Panc1 (cell line): ENCODE results near the gene ACSS3. TPM values are rescaled to one million over a fixed set of nuclear protein-coding genes. Genes with fewer than 3 reads are reported as not detected.

Source experiments
- ATAC-seq: fragments of 200-7000 bp; cut with Tn5 transposase; 2 replicates; pipeline ENCODE4 v1.9.1; 2020; ENCODE audit warnings: mild to moderate bottlenecking, moderate library complexity
- BruUV-seq: library from RNA; stranded (reverse); fragments of 400-500 nt; replicated peaks from 2 replicates; lab custom pipeline; 2021; lab: Mats Ljungman, UMichigan
- CTCF ChIA-PET: fragments of 300-600 bp; sonication (Branson Sonifier 250); formaldehyde crosslinking; loops from one replicate; lab custom pipeline; 2022; ENCODE audit warnings: antibody characterized with exemption; lab: Charles Lee
- POLR2A ChIA-PET: fragments of 300-600 bp; sonication (Branson Sonifier 250); formaldehyde crosslinking; loops from one replicate; lab custom pipeline; 2022; ENCODE audit warnings: antibody characterized with exemption; lab: Charles Lee
- DNase-seq: peaks from one replicate; pipeline ENCODE4 v3.0.0-alpha.2; 2010; ENCODE audit warnings: low read depth, low spot score
- H3K27ac ChIP-seq: 2 replicates; pipeline ENCODE4 v1.5.1; 2011; ENCODE audit warnings: mild to moderate bottlenecking, low read length, inconsistent platforms
- H3K27me3 ChIP-seq: fragments of 200-500 bp; sonication (Bioruptor generic); 2 replicates; pipeline ENCODE4 v1.6.0; 2014; ENCODE audit warnings: low read length, inconsistent platforms; ENCODE audit not compliant: control insufficient read depth, insufficient read depth
- H3K36me3 ChIP-seq: fragments of 200-500 bp; sonication (Bioruptor generic); 2 replicates; pipeline ENCODE4 v1.5.1; 2014; ENCODE audit warnings: inconsistent platforms, mild to moderate bottlenecking, low read length, moderate library complexity; ENCODE audit not compliant: control insufficient read depth, insufficient read depth
- H3K4me1 ChIP-seq: 2 replicates; pipeline ENCODE4 v1.5.1; 2011; ENCODE audit warnings: inconsistent platforms, mild to moderate bottlenecking, low read length, moderate library complexity; ENCODE audit not compliant: control insufficient read depth, insufficient read depth
- H3K4me3 ChIP-seq, 2 experiments: 2 replicates each; pipeline ENCODE4 v1.5.1; 2011 to 2012; ENCODE audit warnings: low read depth in 2 of 2, low read length in 2 of 2, mild to moderate bottlenecking in 2 of 2, inconsistent platforms in 1 of 2, moderate library complexity in 1 of 2
- H3K9me3 ChIP-seq: fragments of 200-500 bp; sonication (Bioruptor generic); 2 replicates; pipeline ENCODE4 v1.5.1; 2014; ENCODE audit warnings: low read depth, mild to moderate bottlenecking, inconsistent platforms, low read length, moderate library complexity; ENCODE audit not compliant: control insufficient read depth, insufficient read depth
- POLR2AphosphoS5 ChIP-seq: IDR thresholded peaks from 2 replicates; pipeline ENCODE4 v1.6.1; 2012; ENCODE audit warnings: mild to moderate bottlenecking, low read depth, low read length, moderate library complexity
- SIN3A ChIP-seq: IDR thresholded peaks from 2 replicates; pipeline ENCODE4 v1.6.1; 2012; ENCODE audit warnings: low read depth, mild to moderate bottlenecking, low read length, moderate library complexity, borderline replicate concordance; ENCODE audit not compliant: insufficient read depth
- TCF7L2 ChIP-seq: IDR thresholded peaks from 2 replicates; pipeline ENCODE4 v1.6.1; 2011; ENCODE audit warnings: mild to moderate bottlenecking, low read depth, low read length, inconsistent platforms
- in situ Hi-C: cut with HindIII; loops from 2 replicates; pipeline ENCODE4 v1.10.0; 2016; ENCODE audit warnings: low sequenced_read_pairs, low pct_unique_long_range_greater_than_20kb
- intact Hi-C: fragments of 100-400 bp; cut with micrococcal nuclease; formaldehyde crosslinking; loops from one replicate; pipeline ENCODE4 v1.10.0; 2022; ENCODE audit not compliant: unreplicated experiment
- total RNA-seq: library from RNA; stranded (reverse); gene quantifications from one replicate; pipeline ENCODE4 v1.2.1, GENCODE V29; 2021; ENCODE audit not compliant: unreplicated experiment
- TF ChIP-seq, protein P1 (sequence below): fragments of 450-650 bp; IDR thresholded peaks from 2 replicates; pipeline ENCODE4 v1.5.1; 2017; ENCODE audit warnings: mild to moderate bottlenecking
- TF ChIP-seq, protein P2 (sequence below), 2 experiments: IDR thresholded peaks; 2 replicates each; pipeline ENCODE4 v1.6.1; 2011 to 2012; ENCODE audit warnings: low read depth in 2 of 2, control low read depth in 1 of 2, low read length in 1 of 2, mild to moderate bottlenecking in 1 of 2, moderate library complexity in 1 of 2; ENCODE audit not compliant: insufficient read depth in 1 of 2

ACSS3 gene
- total RNA-seq, 1 experiment from 2014 or later = 0.10 TPM

DNA sequence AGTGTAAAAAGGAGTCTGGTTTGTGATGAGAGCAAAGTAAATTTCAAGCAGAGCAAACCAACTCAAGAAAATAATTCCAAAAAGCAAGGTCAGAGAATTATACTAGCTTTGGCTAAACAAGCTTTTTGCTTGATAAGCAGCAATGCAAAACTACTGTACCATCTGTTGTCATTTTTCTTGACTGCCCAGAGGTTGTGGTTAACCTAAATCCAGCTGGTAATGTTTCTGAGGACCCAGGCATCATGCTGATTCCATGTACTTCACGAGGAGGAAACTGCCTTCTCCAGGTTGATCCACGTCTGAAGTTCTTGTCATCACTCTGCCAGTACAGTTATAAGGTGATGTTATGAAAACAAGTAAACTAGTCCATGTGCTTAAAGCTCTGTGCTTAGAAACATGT lies 185.2 kb downstream of the ACSS3 start:
- in situ Hi-C loops (no loop called here), intact Hi-C loops (no loop called here)
- Histone ChIP-seq H3K4me3 (no peak overlapping the region), H3K27ac (no peak overlapping the region), H3K4me1 (no peaks in the 10 kb centered on the region), H3K9me3 (no peaks in the 10 kb centered on the region), H3K36me3 (no peaks in the 10 kb centered on the region), H3K27me3 (no peaks in the 10 kb centered on the region)
- no TSS peak for BruUV-seq
- ATAC-seq (no peak), DNase-seq (no peak)
- POLR2A ChIA-PET = no interaction called here
- CTCF ChIA-PET = no interaction called here
- TF ChIP-seq POLR2AphosphoS5 (no peak), TCF7L2 (no peak)
- TF ChIP-seq, protein P1, sequence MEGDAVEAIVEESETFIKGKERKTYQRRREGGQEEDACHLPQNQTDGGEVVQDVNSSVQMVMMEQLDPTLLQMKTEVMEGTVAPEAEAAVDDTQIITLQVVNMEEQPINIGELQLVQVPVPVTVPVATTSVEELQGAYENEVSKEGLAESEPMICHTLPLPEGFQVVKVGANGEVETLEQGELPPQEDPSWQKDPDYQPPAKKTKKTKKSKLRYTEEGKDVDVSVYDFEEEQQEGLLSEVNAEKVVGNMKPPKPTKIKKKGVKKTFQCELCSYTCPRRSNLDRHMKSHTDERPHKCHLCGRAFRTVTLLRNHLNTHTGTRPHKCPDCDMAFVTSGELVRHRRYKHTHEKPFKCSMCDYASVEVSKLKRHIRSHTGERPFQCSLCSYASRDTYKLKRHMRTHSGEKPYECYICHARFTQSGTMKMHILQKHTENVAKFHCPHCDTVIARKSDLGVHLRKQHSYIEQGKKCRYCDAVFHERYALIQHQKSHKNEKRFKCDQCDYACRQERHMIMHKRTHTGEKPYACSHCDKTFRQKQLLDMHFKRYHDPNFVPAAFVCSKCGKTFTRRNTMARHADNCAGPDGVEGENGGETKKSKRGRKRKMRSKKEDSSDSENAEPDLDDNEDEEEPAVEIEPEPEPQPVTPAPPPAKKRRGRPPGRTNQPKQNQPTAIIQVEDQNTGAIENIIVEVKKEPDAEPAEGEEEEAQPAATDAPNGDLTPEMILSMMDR = no peak

DNA sequence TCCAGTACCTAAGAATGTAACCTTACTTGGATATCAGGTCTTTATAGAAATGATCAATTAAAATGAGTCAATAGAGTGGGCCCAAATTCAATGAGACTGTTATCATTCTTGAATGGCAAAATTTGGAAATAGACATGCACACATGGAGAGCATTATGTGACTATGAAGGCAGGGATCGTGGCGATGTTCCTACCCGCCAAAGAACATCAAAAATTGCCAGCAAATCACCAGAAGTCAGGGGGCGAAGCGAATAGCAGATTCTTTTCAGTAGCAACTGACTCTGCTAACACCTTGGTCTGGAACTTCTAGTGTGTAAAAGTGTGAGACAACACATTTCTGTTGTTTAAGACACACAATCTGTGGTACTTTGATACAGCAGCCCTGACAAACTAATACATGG lies 192.5 kb downstream of the ACSS3 start:
- in situ Hi-C loops = no loop called here
- Histone ChIP-seq H3K9me3 (no peaks in the 10 kb centered on the region), H3K27me3 (no peaks in the 10 kb centered on the region), H3K4me3 (no peak overlapping the region), H3K27ac (no peak overlapping the region), H3K4me1 (no peaks in the 10 kb centered on the region), H3K36me3 (no peaks in the 10 kb centered on the region)
- CTCF ChIA-PET = no interaction called here
- ATAC-seq = no peak
- POLR2A ChIA-PET = no interaction called here
- TF ChIP-seq POLR2AphosphoS5 (no peak), TCF7L2 (no peak), SIN3A (no peak)
- TF ChIP-seq, protein P1 = no peak
- TF ChIP-seq, protein P2, sequence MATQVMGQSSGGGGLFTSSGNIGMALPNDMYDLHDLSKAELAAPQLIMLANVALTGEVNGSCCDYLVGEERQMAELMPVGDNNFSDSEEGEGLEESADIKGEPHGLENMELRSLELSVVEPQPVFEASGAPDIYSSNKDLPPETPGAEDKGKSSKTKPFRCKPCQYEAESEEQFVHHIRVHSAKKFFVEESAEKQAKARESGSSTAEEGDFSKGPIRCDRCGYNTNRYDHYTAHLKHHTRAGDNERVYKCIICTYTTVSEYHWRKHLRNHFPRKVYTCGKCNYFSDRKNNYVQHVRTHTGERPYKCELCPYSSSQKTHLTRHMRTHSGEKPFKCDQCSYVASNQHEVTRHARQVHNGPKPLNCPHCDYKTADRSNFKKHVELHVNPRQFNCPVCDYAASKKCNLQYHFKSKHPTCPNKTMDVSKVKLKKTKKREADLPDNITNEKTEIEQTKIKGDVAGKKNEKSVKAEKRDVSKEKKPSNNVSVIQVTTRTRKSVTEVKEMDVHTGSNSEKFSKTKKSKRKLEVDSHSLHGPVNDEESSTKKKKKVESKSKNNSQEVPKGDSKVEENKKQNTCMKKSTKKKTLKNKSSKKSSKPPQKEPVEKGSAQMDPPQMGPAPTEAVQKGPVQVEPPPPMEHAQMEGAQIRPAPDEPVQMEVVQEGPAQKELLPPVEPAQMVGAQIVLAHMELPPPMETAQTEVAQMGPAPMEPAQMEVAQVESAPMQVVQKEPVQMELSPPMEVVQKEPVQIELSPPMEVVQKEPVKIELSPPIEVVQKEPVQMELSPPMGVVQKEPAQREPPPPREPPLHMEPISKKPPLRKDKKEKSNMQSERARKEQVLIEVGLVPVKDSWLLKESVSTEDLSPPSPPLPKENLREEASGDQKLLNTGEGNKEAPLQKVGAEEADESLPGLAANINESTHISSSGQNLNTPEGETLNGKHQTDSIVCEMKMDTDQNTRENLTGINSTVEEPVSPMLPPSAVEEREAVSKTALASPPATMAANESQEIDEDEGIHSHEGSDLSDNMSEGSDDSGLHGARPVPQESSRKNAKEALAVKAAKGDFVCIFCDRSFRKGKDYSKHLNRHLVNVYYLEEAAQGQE (IDR thresholded peaks at IDR 0.05; ENCODE audit: insufficient read depth in 1 of 2, low read depth in 2 of 2, low read length in 1 of 2) = no peak
- BruUV-seq = no TSS peak
- intact Hi-C loops = no loop called here
- no peak for DNase-seq
